SK-N-SH (cell line): Measurements from ENCODE around the gene FAM78A. TPM values are rescaled to one million over a fixed set of nuclear protein-coding genes. Genes with fewer than 3 reads are reported as not detected.

Experiments
- CTCF ChIA-PET: fragments of 300-600, 350-600 bp; formaldehyde crosslinking; extraction: SDS; loops from one replicate; lab custom pipeline; 2021; lab: Yijun Ruan, JAX
- POLR2A ChIA-PET: fragments of 350-600 bp; sonication (Branson Sonifier 250); formaldehyde crosslinking; extraction: SDS; loops from one replicate; lab custom pipeline; 2020; ENCODE audit warnings: antibody characterized with exemption, inconsistent platforms; lab: Yijun Ruan, JAX
- DNase-seq: peaks from one replicate; pipeline ENCODE4 v3.0.0; 2012
- H2AFZ ChIP-seq: fragments of 200-600 bp; sonication (generic); 2 replicates; pipeline ENCODE4 v1.8.1; 2016; ENCODE audit warnings: antibody characterized with exemption, mild to moderate bottlenecking, low read depth
- H3F3A ChIP-seq: fragments of 200-600 bp; sonication (generic); replicated peaks from 2 replicates; pipeline ENCODE3; 2016; ENCODE audit warnings: antibody characterized with exemption, mild to moderate bottlenecking; ENCODE audit not compliant: insufficient read depth
- H3K27ac ChIP-seq, 2 experiments: fragments of 200-500 bp in 1 of 2; fragments of 200-600 bp in 1 of 2; sonication (Bioruptor generic) in 1 of 2; sonication (generic), shearing (Covaris generic) in 1 of 2; 2 replicates each; pipeline versions ENCODE4 v1.5.1 to v1.6.1; 2014 to 2016; ENCODE audit warnings: low read depth in 2 of 2, inconsistent platforms in 1 of 2, low read length in 1 of 2, mild to moderate bottlenecking in 1 of 2, mixed read lengths in 1 of 2
- H3K27me3 ChIP-seq: fragments of 200-600 bp; sonication (generic), shearing (Covaris generic); 2 replicates; pipeline ENCODE4 v1.6.1; 2016; ENCODE audit warnings: mixed run types; ENCODE audit not compliant: insufficient read depth
- H3K36me3 ChIP-seq, 2 experiments: fragments of 200-500 bp in 1 of 2; fragments of 200-600 bp in 1 of 2; sonication (Bioruptor generic) in 1 of 2; sonication (generic) in 1 of 2; replicated peaks in 1 of 2; 2 replicates each; pipeline versions ENCODE3 to v1.5.1; 2014 to 2016; ENCODE audit warnings: low read length in 1 of 2, mild to moderate bottlenecking in 1 of 2; ENCODE audit not compliant: insufficient read depth in 2 of 2, control insufficient read depth in 1 of 2
- H3K4me1 ChIP-seq, 2 experiments: fragments of 200-500 bp in 1 of 2; fragments of 200-600 bp in 1 of 2; sonication (Bioruptor generic) in 1 of 2; sonication (generic), shearing (Covaris generic) in 1 of 2; 2 replicates each; pipeline versions ENCODE4 v1.5.1 to v1.6.1; 2014 to 2016; ENCODE audit warnings: low read depth in 1 of 2, low read length in 1 of 2, mixed run types in 1 of 2; ENCODE audit not compliant: insufficient read depth in 2 of 2, control insufficient read depth in 1 of 2
- H3K4me2 ChIP-seq: fragments of 200-600 bp; sonication (generic), shearing (Covaris generic); 2 replicates; pipeline ENCODE4 v1.6.1; 2017; ENCODE audit warnings: mixed run types
- H3K4me3 ChIP-seq, 2 experiments: fragments of 200-500 bp in 1 of 2; fragments of 200-600 bp in 1 of 2; sonication (Bioruptor generic) in 1 of 2; sonication (generic), shearing (Covaris generic) in 1 of 2; 2 replicates each; pipeline versions ENCODE4 v1.5.1 to v1.8.1; 2014 to 2016; ENCODE audit warnings: low read depth in 2 of 2, inconsistent platforms in 1 of 2, low read length in 1 of 2, mild to moderate bottlenecking in 1 of 2, mixed read lengths in 1 of 2, moderate library complexity in 1 of 2
- H3K79me2 ChIP-seq: fragments of 200-600 bp; sonication (generic); 2 replicates; pipeline ENCODE4 v1.8.1; 2017; ENCODE audit warnings: mild to moderate bottlenecking; ENCODE audit not compliant: insufficient read depth
- H3K9ac ChIP-seq: fragments of 200-600 bp; sonication (generic); 2 replicates; pipeline ENCODE4 v1.6.1; 2017; ENCODE audit warnings: mixed run types
- H3K9me2 ChIP-seq: fragments of 200-600 bp; sonication (generic); 2 replicates; pipeline ENCODE4 v1.6.1; 2017; ENCODE audit warnings: mixed run types
- H3K9me3 ChIP-seq: fragments of 200-600 bp; sonication (generic); 2 replicates; pipeline ENCODE4 v1.6.1; 2017; ENCODE audit warnings: mixed run types, mild to moderate bottlenecking, moderate library complexity
- H4K20me1 ChIP-seq: fragments of 200-600 bp; sonication (generic); 2 replicates; pipeline ENCODE4 v1.6.1; 2017; ENCODE audit warnings: mild to moderate bottlenecking, mixed run types; ENCODE audit not compliant: insufficient read depth
- CHD2 ChIP-seq: fragments of 150-350 bp; IDR thresholded peaks from 2 replicates; pipeline ENCODE4 v1.6.1; 2018; ENCODE audit warnings: low read length; ENCODE audit not compliant: partially characterized antibody
- ELF1 ChIP-seq: IDR thresholded peaks from 2 replicates; pipeline ENCODE4 v1.4.0; 2012
- FOXJ3 ChIP-seq: sonication (generic); formaldehyde crosslinking; IDR thresholded peaks from 2 replicates; pipeline ENCODE4 v1.5.1; 2020; ENCODE audit warnings: mild to moderate bottlenecking, missing genetic modification reagents
- FOXM1 ChIP-seq: IDR thresholded peaks from 2 replicates; pipeline ENCODE4 v1.4.0; 2012; ENCODE audit warnings: low read depth, mild to moderate bottlenecking
- GATA2 ChIP-seq: sonication (generic); formaldehyde crosslinking; IDR thresholded peaks from 2 replicates; pipeline ENCODE4 v1.5.0; 2020; ENCODE audit warnings: mild to moderate bottlenecking, missing genetic modification reagents
- IRF3 ChIP-seq: fragments of 150-350 bp; IDR thresholded peaks from 2 replicates; pipeline ENCODE4 v1.6.1; 2016; ENCODE audit warnings: mild to moderate bottlenecking, low read depth, low read length
- POLR2AphosphoS5 ChIP-seq: IDR thresholded peaks from 2 replicates; pipeline ENCODE4 v1.6.1; 2012; ENCODE audit warnings: low read depth, low read length
- REST ChIP-seq: IDR thresholded peaks from 2 replicates; pipeline ENCODE4 v1.6.1; 2012; ENCODE audit warnings: mild to moderate bottlenecking, low read depth, low read length, moderate library complexity
- SIN3A ChIP-seq: IDR thresholded peaks from 2 replicates; pipeline ENCODE4 v1.6.1; 2012; ENCODE audit warnings: low read depth, mild to moderate bottlenecking, low read length, moderate library complexity, borderline replicate concordance
- USF2 ChIP-seq: fragments of 150-350 bp; IDR thresholded peaks from 2 replicates; pipeline ENCODE4 v1.6.1; 2017; ENCODE audit warnings: antibody characterized with exemption, low read length, low read depth, borderline replicate concordance
- WGBS: methylation state at CpG from one replicate; pipeline ENCODE4 v1.1.6; 2017; ENCODE audit warnings: low lambda C conversion rate; 5-methylcytosine and 5-hydroxymethylcytosine counted together
- polyA plus RNA-seq, 3 experiments: library from polyadenylated mRNA; depleted of rRNA; stranded (reverse); fragments of >200 nt; gene quantifications; 2 replicates each; pipeline ENCODE4 v1.2.3, GENCODE V29; 2012

The FAM78A gene
- polyA plus RNA-seq, 1 of the 3 experiments (the other 2 are of a cell fraction), result 1.0 TPM

GRCh38 chr9:131279863-131280570 lies 3.7 kb upstream of the FAM78A start:
- H3F3A ChIP-seq, result no peaks in the 10 kb centered on the region
- H3K79me2 ChIP-seq, result no peaks in the 10 kb centered on the region
- H3K9ac ChIP-seq, result no peak overlapping the region
- no peak overlapping the region for H3K4me3 ChIP-seq
- H3K27ac ChIP-seq, result no peak overlapping the region
- peaks cover 0 to 4% of the 10 kb centered on the region in 2 experiments; a peak in 1 of 4 replicates for H3K4me1 ChIP-seq
- POLR2A ChIA-PET, result interaction anchor here (1.6 kb wide), 1 partner anchor 9 kb away, joined by 3 read pairs; the partner anchor contains the start of gene PLPP7
- 78% methylated on average over 17 of the region's 19 CpGs for WGBS
- DNase-seq, result no peak
- no peaks in the 10 kb centered on the region for H4K20me1 ChIP-seq
- peaks cover 7% of the 10 kb centered on the region; the same call in 1 of the 2 replicates for H3K27me3 ChIP-seq
- H2AFZ ChIP-seq, result no peak overlapping the region
- no peaks in the 10 kb centered on the region for H3K36me3 ChIP-seq
- no peak for TF ChIP-seq REST
- TF ChIP-seq POLR2AphosphoS5, result no peak
- no peak for TF ChIP-seq IRF3
- TF ChIP-seq ELF1, result no peak
- TF ChIP-seq GATA2 (CRISPR knock-in tag), result no peak
- no peak for TF ChIP-seq FOXM1
- no peak for TF ChIP-seq CHD2
- no peak for TF ChIP-seq USF2
- no peak for TF ChIP-seq FOXJ3 (CRISPR knock-in tag)
- TF ChIP-seq SIN3A, result no peak
- H3K9me3 ChIP-seq, result no peaks in the 10 kb centered on the region
- H3K9me2 ChIP-seq, result no peaks in the 10 kb centered on the region
- CTCF ChIA-PET, result no interaction called here
- no peak overlapping the region for H3K4me2 ChIP-seq
